CD4-positive, alpha-beta T cell treated with Interleukin-6 for 4 hours (primary cell): ENCODE results near the gene RNF11.

Experiments used
- DNase-seq: peaks from one replicate; pipeline ENCODE4 v3.0.0-alpha.2; 2020; ENCODE audit warnings: mixed read lengths

The RNF11 gene

DNA sequence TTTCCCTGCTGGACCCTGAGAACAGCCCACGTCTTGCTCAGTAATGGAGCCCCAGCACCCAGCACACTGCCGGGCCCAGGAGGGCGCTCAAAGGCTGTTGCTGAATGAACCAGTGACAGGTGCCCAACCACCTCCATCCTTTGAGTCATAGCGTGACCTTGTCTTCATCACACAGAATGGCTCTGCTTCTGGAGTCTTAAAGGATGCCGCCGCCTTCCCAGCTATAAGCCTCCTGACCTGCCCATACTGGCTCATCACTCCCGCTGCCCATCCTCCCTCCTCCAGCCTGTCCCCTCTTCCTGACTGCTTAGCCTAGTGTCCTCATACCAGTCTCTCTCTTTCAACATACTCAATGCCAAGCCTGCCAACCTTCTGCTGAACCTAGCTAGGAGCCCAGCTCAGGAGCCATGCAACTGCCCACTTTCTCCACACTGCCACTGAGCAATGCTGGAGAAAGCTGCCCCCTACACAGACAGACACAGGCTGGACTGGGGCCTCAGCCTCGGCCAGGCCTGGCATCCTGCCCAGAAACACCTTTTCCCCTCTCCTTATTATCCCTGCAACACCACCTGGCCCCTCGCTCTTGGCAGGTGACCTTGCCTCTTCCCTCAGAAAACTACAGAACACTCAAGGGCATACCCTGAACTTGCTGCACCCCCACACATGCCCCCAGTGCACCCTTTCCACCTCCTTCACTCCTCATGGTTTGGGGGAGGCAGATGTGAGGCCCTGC, 80.2 kb downstream of the RNF11 start:
- no peak for DNase-seq

GRCh38 chr1:51316846-51317120, 80.7 kb downstream of the RNF11 start:
- no peak for DNase-seq

GRCh38 chr1:51317798-51318197, 81.7 kb downstream of the RNF11 start:
- no peak for DNase-seq

GRCh38 chr1:51320967-51321923, 85.2 kb downstream of the RNF11 start:
- no peak for DNase-seq

GRCh38 chr1:51321924-51322280, 85.8 kb downstream of the RNF11 start:
- no peak for DNase-seq

GRCh38 chr1:51322417-51323101, 86.5 kb downstream of the RNF11 start:
- DNase-seq = no peak
